ENCODE data around the gene IFNL2. TPM values are rescaled to one million over a fixed set of nuclear protein-coding genes. Genes with fewer than 3 reads are reported as not detected.
A peak's percentile ranks its signal among the peaks of the same experiment; 100 is the strongest.

Gene IFNL2
- total and polyA plus RNA-seq, 2 donors (not counting 1 experiment from before 2014, with no cell fraction given) = not detected

- H3K4me3 Mint-ChIP-seq = peak overlapping the region; percentile 80
- CTCF ChIA-PET = interaction anchor here (1.3 kb wide), 1 partner anchor 90 kb away, joined by 3 read pairs; no protein-coding TSS in a partner anchor
Observed at GRCh38 chr19:39237200-39238184, 30.7 kb upstream of the IFNL2 start.

More at GRCh38 chr19:39237200-39238184, 30.7 kb upstream of the IFNL2 start:
- peaks cover 8 to 12% of the 10 kb centered on the region in 2 donors for H3K4me1 ChIP-seq (ENCODE audit: control insufficient read depth in 2 of 2, insufficient read depth in 2 of 2, low read length in 2 of 2)
- peak overlapping the region; percentile 32 for H3K27ac Mint-ChIP-seq
- peak; percentile 53 for DNase-seq
- H3K4me2 ChIP-seq (replicated peaks; ENCODE audit: low read depth, low read length, poor library complexity, severe bottlenecking) = peak overlapping the region; percentile 78
- peak overlapping the region; percentile 88 for H2AFZ ChIP-seq (ENCODE audit: insufficient read depth, low read depth, low read length, poor library complexity, severe bottlenecking)
- WGBS (ENCODE audit: insufficient coverage) = 37% methylated on average over 22 of the region's 22 CpGs
- H3K4me1 Mint-ChIP-seq = peaks cover 14% of the 10 kb centered on the region
- POLR2A ChIA-PET = no interaction called here
- no peaks in the 10 kb centered on the region for H3K9me3 ChIP-seq (ENCODE audit: control extremely low read depth in 1 of 3, control insufficient read depth in 2 of 3, insufficient read depth in 1 of 3, low read length in 2 of 3)
- H3K27ac ChIP-seq (ENCODE audit: low read length in 2 of 2) = peak overlapping the region in 1 of 2 donors; percentile 33
- H3K27me3 ChIP-seq (replicated peaks in 1 of 4; ENCODE audit: control extremely low read depth in 1 of 4, control insufficient read depth in 3 of 4, insufficient read depth in 4 of 4, low read length in 3 of 4) = no peaks in the 10 kb centered on the region
- H3K4me3 ChIP-seq (ENCODE audit: control extremely low read depth in 1 of 5, extremely low read depth in 1 of 5, insufficient read depth in 1 of 5, low read depth in 2 of 5, low read length in 4 of 5) = peak overlapping the region in 4 of 5 experiments; percentile 11 to 41 (median 32)
- no peak for TF ChIP-seq EZH2 (IDR thresholded peaks at IDR 0.05; ENCODE audit: borderline replicate concordance, insufficient read depth, low read depth, low read length, poor library complexity, severe bottlenecking)
- TF ChIP-seq CTCF (IDR thresholded peaks at IDR 0.05) = no peak
- H3K9me3 Mint-ChIP-seq (ENCODE audit: insufficient read depth) = no peaks in the 10 kb centered on the region
- H3K36me3 ChIP-seq (replicated peaks in 1 of 2; ENCODE audit: control extremely low read depth in 1 of 2, control insufficient read depth in 1 of 2, extremely low read depth in 1 of 2, insufficient read depth in 2 of 2, low read length in 1 of 2) = no peaks in the 10 kb centered on the region
- no peaks in the 10 kb centered on the region for H3K27me3 Mint-ChIP-seq
- intact Hi-C loops (cut with micrococcal nuclease) = no loop called here
- ATAC-seq (ENCODE audit: low read depth) = peak; percentile 78
- no peaks in the 10 kb centered on the region for H3K79me2 ChIP-seq (ENCODE audit: control insufficient read depth, insufficient read depth, low read length)
- H4K20me1 ChIP-seq (ENCODE audit: control insufficient read depth, insufficient read depth, low read length, poor library complexity, severe bottlenecking) = no peaks in the 10 kb centered on the region
- peak overlapping the region; percentile 58 for H3K9ac ChIP-seq (ENCODE audit: low read length)

Measured in B cell (primary cell).